Thoracic aorta (tissue), 2 donors: ENCODE results near the gene ATP2A3. TPM values are rescaled to one million over a fixed set of nuclear protein-coding genes. Genes with fewer than 3 reads are reported as not detected.

Experiments used
- ATAC-seq: fragments of 150-250 bp; one replicate; pipeline ENCODE4 v1.8.0; 2017; ENCODE audit warnings: low read depth; ENCODE audit not compliant: insufficient number of reproducible peaks, low FRiP score
- DNase-seq: peaks from one replicate; pipeline ENCODE4 v3.0.0-alpha.2; 2020; ENCODE audit warnings: low spot score
- H3K27ac ChIP-seq, 2 donors: fragments of 200-600 bp; sonication (generic); 1 replicate in 1 of 2; 2 replicates in 1 of 2; pipeline ENCODE4 v1.5.1; 2016; ENCODE audit warnings: mild to moderate bottlenecking in 2 of 2, moderate library complexity in 2 of 2
- H3K27me3 ChIP-seq: fragments of 200-600 bp; sonication (generic); replicated peaks from 2 replicates; pipeline ENCODE4 v1.6.0; 2016; ENCODE audit warnings: mild to moderate bottlenecking; ENCODE audit not compliant: insufficient read depth
- H3K36me3 ChIP-seq: fragments of 200-600 bp; sonication (generic); one replicate; pipeline ENCODE4 v1.5.1; 2016
- H3K4me1 ChIP-seq, 2 donors: fragments of 200-600 bp; sonication (generic); 1 replicate in 1 of 2; 2 replicates in 1 of 2; pipeline versions ENCODE4 v1.5.1 to v1.6.0; 2016; ENCODE audit warnings: low read depth in 2 of 2, mild to moderate bottlenecking in 1 of 2; ENCODE audit not compliant: control insufficient read depth in 1 of 2
- H3K4me3 ChIP-seq: fragments of 200-600 bp; sonication (generic); 2 replicates; pipeline ENCODE4 v1.5.1; 2016; ENCODE audit warnings: mild to moderate bottlenecking
- H3K9me3 ChIP-seq: fragments of 200-600 bp; sonication (generic); 2 replicates; pipeline ENCODE4 v1.5.1; 2016
- total RNA-seq, 2 donors: library from RNA; depleted of rRNA; stranded (reverse); fragments of >200 nt; gene quantifications; one replicate each; pipeline versions ENCODE4 v1.1.0 to v1.2.3, GENCODE V29; 2016
- TF ChIP-seq, protein P1 (sequence below): fragments of 200-600 bp; sonication (generic); IDR thresholded peaks from one replicate; pipeline ENCODE4 v1.5.1; 2019; ENCODE audit warnings: antibody characterized with exemption

ATP2A3 gene
- total RNA-seq, 2 donors from 2014 or later: 37.2 to 50.4 TPM

DNA sequence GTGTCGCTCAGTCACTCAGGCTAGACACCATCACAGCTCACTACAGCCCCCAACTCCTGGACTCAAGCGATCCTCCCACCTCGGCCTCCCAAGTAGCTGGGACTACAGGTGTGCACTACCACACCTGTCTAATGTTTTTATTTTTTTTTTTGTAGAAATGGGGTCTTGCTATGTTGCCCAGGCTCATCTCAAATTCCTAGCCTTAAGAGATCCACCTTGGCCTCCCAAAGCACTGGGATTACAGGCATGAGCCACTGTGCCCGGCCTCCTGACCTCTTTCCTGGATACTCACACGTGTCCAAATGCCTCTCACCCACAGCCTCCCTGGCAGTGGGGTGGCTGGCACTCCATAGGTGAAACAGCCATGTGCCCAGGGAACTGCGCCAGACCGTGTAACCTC is 88.9 kb downstream of the ATP2A3 start:
- H3K4me1 ChIP-seq: peaks cover 0 to 10% of the 10 kb centered on the region in 2 donors
- no peak overlapping the region for H3K4me3 ChIP-seq
- H3K27me3 ChIP-seq: no peaks in the 10 kb centered on the region
- DNase-seq: no peak
- H3K36me3 ChIP-seq: peaks cover 4% of the 10 kb centered on the region
- TF ChIP-seq, protein P1, sequence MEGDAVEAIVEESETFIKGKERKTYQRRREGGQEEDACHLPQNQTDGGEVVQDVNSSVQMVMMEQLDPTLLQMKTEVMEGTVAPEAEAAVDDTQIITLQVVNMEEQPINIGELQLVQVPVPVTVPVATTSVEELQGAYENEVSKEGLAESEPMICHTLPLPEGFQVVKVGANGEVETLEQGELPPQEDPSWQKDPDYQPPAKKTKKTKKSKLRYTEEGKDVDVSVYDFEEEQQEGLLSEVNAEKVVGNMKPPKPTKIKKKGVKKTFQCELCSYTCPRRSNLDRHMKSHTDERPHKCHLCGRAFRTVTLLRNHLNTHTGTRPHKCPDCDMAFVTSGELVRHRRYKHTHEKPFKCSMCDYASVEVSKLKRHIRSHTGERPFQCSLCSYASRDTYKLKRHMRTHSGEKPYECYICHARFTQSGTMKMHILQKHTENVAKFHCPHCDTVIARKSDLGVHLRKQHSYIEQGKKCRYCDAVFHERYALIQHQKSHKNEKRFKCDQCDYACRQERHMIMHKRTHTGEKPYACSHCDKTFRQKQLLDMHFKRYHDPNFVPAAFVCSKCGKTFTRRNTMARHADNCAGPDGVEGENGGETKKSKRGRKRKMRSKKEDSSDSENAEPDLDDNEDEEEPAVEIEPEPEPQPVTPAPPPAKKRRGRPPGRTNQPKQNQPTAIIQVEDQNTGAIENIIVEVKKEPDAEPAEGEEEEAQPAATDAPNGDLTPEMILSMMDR: no peak
- no peak for ATAC-seq
- H3K27ac ChIP-seq: no peak overlapping the region
- H3K9me3 ChIP-seq: no peaks in the 10 kb centered on the region

Other genes starting within 250 kb of the ATP2A3 start
- gene HASPIN, start 240.5 kb downstream of the ATP2A3 start, total RNA-seq: under 1 TPM in 1 of 2 donors, not detected in 1; 0.41 TPM
- 10 to 100 TPM in 1 of 2 donors, 1 to 10 TPM in 1; 4.2 to 23.4 TPM for gene ITGAE, start 163.2 kb downstream of the ATP2A3 start, total RNA-seq
- gene NCBP3, start 118.2 kb downstream of the ATP2A3 start, total RNA-seq: 10 to 100 TPM; 28.8 to 47.8 TPM
- 1 to 10 TPM; 1.8 to 4.7 TPM for gene CAMKK1, start 71.4 kb downstream of the ATP2A3 start, total RNA-seq
- gene P2RX1, start 48.0 kb downstream of the ATP2A3 start, total RNA-seq: 1 to 10 TPM in 1 of 2 donors, under 1 TPM in 1; 0.63 to 7.3 TPM
- 100 to 1,000 TPM in 1 of 2 donors, 10 to 100 TPM in 1; 81.0 to 117 TPM for gene ZZEF1, start 178.6 kb upstream of the ATP2A3 start, total RNA-seq
- gene CYB5D2, start 178.8 kb upstream of the ATP2A3 start, total RNA-seq: 10 to 100 TPM; 28.5 to 29.8 TPM